Parathyroid adenoma (tissue), 2 donors: Measurements from ENCODE around the gene MCTP2.

ENCODE experiments used
- H2AFZ ChIP-seq: fragments of 300-600 bp; sonication (generic); one replicate; pipeline ENCODE4 v1.7.0; 2017; ENCODE audit warnings: antibody characterized with exemption, mild to moderate bottlenecking
- H3K27ac ChIP-seq: fragments of 300-600 bp; sonication (generic); one replicate; pipeline ENCODE4 v1.7.0; 2017
- H3K27me3 ChIP-seq: fragments of 300-600 bp; sonication (generic); one replicate; pipeline ENCODE4 v1.7.0; 2017; ENCODE audit warnings: low read length; ENCODE audit not compliant: control insufficient read depth, insufficient read depth
- H3K36me3 ChIP-seq: fragments of 300-600 bp; sonication (generic); one replicate; pipeline ENCODE4 v1.7.0; 2017; ENCODE audit warnings: low read length; ENCODE audit not compliant: control insufficient read depth, insufficient read depth
- H3K4me1 ChIP-seq: fragments of 300-600 bp; sonication (generic); one replicate; pipeline ENCODE4 v1.7.0; 2017; ENCODE audit warnings: control low read depth
- H3K4me2 ChIP-seq: fragments of 300-600 bp; sonication (generic); one replicate; pipeline ENCODE4 v1.7.0; 2017; ENCODE audit warnings: low read length
- H3K4me3 ChIP-seq: fragments of 300-600 bp; sonication (generic); one replicate; pipeline ENCODE4 v1.7.0; 2017; ENCODE audit warnings: low read depth, low read length
- H3K79me2 ChIP-seq: fragments of 300-600 bp; sonication (generic); one replicate; pipeline ENCODE4 v1.7.0; 2017; ENCODE audit warnings: control low read depth
- H3K9ac ChIP-seq: fragments of 300-600 bp; sonication (generic); one replicate; pipeline ENCODE4 v1.7.0; 2017; ENCODE audit warnings: mild to moderate bottlenecking
- H3K9me3 ChIP-seq: fragments of 300-600 bp; sonication (generic); one replicate; pipeline ENCODE4 v1.7.0; 2017; ENCODE audit warnings: low read length; ENCODE audit not compliant: control insufficient read depth
- TF ChIP-seq, protein P1 (sequence below): fragments of 300-600 bp; sonication (generic); IDR thresholded peaks from one replicate; pipeline ENCODE4 v1.7.0; 2017; ENCODE audit warnings: antibody characterized with exemption, mild to moderate bottlenecking
- donor health status: primary hyperparathyroidism.

The MCTP2 gene

DNA sequence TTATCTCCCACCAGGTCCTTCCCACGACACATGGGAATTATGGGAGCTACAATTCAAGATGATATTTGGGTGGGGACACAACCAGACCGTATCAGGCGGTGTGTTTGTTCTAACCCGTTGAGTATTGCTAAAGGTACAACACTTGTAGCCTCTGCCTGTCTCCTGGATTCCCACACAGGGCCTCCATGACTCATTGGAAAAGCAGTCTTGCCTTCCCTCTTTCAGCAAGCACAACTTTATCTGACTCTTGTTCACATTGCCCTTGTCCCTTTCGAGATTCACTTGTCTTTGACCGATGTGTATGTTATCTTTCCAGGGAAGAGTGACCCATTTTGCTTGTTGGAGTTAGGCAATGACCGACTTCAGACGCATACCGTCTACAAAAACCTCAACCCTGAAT, 152.3 kb downstream of the MCTP2 start:
- no peaks in the 10 kb centered on the region for H3K79me2 ChIP-seq
- no peaks in the 10 kb centered on the region for H3K27me3 ChIP-seq
- no peaks in the 10 kb centered on the region for H3K9me3 ChIP-seq
- no peak overlapping the region for H3K4me3 ChIP-seq
- TF ChIP-seq, protein P1, sequence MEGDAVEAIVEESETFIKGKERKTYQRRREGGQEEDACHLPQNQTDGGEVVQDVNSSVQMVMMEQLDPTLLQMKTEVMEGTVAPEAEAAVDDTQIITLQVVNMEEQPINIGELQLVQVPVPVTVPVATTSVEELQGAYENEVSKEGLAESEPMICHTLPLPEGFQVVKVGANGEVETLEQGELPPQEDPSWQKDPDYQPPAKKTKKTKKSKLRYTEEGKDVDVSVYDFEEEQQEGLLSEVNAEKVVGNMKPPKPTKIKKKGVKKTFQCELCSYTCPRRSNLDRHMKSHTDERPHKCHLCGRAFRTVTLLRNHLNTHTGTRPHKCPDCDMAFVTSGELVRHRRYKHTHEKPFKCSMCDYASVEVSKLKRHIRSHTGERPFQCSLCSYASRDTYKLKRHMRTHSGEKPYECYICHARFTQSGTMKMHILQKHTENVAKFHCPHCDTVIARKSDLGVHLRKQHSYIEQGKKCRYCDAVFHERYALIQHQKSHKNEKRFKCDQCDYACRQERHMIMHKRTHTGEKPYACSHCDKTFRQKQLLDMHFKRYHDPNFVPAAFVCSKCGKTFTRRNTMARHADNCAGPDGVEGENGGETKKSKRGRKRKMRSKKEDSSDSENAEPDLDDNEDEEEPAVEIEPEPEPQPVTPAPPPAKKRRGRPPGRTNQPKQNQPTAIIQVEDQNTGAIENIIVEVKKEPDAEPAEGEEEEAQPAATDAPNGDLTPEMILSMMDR = no peak
- no peaks in the 10 kb centered on the region for H3K36me3 ChIP-seq
- H3K4me1 ChIP-seq = no peaks in the 10 kb centered on the region
- H3K4me2 ChIP-seq = no peak overlapping the region
- H3K27ac ChIP-seq = no peak overlapping the region
- no peak overlapping the region for H2AFZ ChIP-seq
- H3K9ac ChIP-seq = no peak overlapping the region

DNA sequence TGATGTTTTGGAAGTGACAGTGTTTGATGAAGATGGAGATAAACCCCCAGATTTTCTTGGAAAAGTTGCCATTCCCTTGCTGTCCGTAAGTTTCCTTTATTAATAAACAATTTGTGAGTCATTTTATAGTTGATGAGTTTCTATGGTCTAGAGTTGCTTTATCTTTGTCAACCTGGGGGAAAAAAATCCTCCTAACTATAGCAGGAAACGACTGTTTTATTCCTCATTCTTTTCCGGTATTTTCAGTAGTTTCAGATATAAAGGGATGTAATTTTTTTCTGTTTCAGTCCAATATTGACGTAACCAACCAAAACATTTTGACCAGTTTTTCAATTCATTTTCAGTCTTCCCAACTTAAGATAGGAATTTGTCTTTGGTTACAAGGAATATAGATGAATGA, 154.1 kb downstream of the MCTP2 start:
- Histone ChIP-seq H3K4me3 (no peak overlapping the region), H3K79me2 (no peaks in the 10 kb centered on the region), H3K36me3 (no peaks in the 10 kb centered on the region), H2AFZ (no peak overlapping the region), H3K27me3 (no peaks in the 10 kb centered on the region), H3K4me1 (no peaks in the 10 kb centered on the region), H3K9me3 (no peaks in the 10 kb centered on the region), H3K27ac (no peak overlapping the region), H3K4me2 (no peak overlapping the region), H3K9ac (no peak overlapping the region)
- TF ChIP-seq, protein P1 = no peak

DNA sequence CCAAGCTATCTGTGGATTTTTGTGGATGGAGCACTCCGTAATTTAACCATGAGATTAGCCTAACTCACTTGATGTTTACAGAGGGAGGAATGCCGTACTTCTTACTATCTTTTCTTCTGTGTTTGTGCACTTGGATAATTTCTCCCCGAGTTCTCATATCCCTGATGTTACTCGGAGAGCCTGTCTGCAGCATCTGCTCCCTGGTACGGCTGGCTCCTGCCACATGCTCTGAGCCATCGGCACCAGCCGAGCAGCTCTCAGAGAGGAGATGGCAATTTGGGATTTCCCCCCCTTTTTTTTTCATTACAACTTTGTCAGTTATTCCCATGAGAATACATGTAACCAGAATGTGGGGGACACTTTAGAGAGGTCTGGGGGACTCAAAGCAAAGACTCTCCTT, 155.0 kb downstream of the MCTP2 start:
- H3K4me2 ChIP-seq = no peak overlapping the region
- no peaks in the 10 kb centered on the region for H3K79me2 ChIP-seq
- no peak overlapping the region for H3K9ac ChIP-seq
- H3K27ac ChIP-seq = no peak overlapping the region
- no peaks in the 10 kb centered on the region for H3K27me3 ChIP-seq
- H3K9me3 ChIP-seq = no peaks in the 10 kb centered on the region
- H2AFZ ChIP-seq = no peak overlapping the region
- TF ChIP-seq, protein P1 = no peak
- no peaks in the 10 kb centered on the region for H3K4me1 ChIP-seq
- no peaks in the 10 kb centered on the region for H3K36me3 ChIP-seq
- H3K4me3 ChIP-seq = no peak overlapping the region

DNA sequence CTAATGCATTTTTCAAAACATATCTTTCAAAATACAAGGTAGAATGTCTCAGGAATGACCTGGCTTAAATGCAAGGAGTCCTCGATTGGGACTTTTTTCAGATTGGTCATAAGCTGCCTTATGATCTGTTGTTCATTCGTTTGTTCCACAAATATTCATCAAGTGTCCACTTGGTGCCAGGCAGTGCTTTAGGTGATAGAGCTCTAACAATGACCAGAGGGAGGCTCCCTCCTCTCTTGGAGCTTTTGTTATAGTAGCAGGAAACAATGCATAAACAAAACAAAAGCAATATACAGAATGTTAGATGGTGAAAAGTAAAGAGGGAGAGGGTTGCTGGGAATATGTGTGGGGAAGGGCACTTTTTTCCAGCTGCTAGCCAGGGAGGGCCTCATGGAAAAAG, 156.1 kb downstream of the MCTP2 start:
- no peaks in the 10 kb centered on the region for H3K79me2 ChIP-seq
- H3K9me3 ChIP-seq = no peaks in the 10 kb centered on the region
- H3K4me3 ChIP-seq = no peak overlapping the region
- H3K27ac ChIP-seq = no peak overlapping the region
- TF ChIP-seq, protein P1 = no peak
- no peak overlapping the region for H3K9ac ChIP-seq
- no peaks in the 10 kb centered on the region for H3K4me1 ChIP-seq
- H3K27me3 ChIP-seq = no peaks in the 10 kb centered on the region
- H3K4me2 ChIP-seq = no peak overlapping the region
- H3K36me3 ChIP-seq = no peaks in the 10 kb centered on the region
- no peak overlapping the region for H2AFZ ChIP-seq

DNA sequence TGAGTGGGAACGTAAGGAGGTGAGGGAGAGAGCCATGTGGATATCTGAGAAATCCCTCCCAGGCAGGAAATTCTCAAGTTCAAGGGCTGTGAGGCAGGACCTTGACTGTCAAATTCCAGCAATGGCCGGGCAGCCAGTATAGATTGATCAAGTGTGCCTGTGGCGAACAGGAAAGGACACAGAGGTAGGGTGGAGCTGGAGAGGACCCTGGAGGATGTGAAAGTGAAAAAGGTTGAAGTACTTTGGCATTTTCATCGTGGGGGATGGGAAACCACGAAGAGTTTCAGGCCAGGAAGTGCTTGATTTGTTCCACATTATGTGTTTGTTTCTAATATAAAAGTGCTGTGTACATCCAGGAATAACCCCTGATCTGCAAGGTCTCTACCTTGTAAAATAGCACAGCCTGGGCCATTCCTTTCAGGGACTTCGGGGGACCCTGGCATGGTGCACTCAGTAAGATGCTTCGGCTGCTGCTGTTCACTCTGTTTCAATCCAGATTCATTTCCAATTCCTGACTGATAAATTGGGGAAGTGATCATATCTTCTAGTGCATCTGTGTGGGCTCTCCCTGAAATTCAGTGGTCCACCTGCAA, 156.6 kb downstream of the MCTP2 start:
- TF ChIP-seq, protein P1 = no peak
- H3K4me2 ChIP-seq = no peak overlapping the region
- no peaks in the 10 kb centered on the region for H3K79me2 ChIP-seq
- no peaks in the 10 kb centered on the region for H3K27me3 ChIP-seq
- H3K36me3 ChIP-seq = no peaks in the 10 kb centered on the region
- no peak overlapping the region for H3K4me3 ChIP-seq
- no peak overlapping the region for H2AFZ ChIP-seq
- H3K9ac ChIP-seq = no peak overlapping the region
- H3K4me1 ChIP-seq = no peaks in the 10 kb centered on the region
- H3K27ac ChIP-seq = no peak overlapping the region
- no peaks in the 10 kb centered on the region for H3K9me3 ChIP-seq
